Gastrocnemius medialis (tissue), 4 donors: ENCODE results near the gene BOLA1.

Source experiments
- POLR2A ChIP-seq, 2 donors: fragments of 450-650 bp; IDR thresholded peaks; one replicate each; pipeline ENCODE4 v1.6.1; 2017; ENCODE audit warnings: antibody characterized with exemption in 2 of 2, mild to moderate bottlenecking in 2 of 2, moderate library complexity in 2 of 2
- TF ChIP-seq, protein P1 (sequence below), 5 experiments: fragments of 450-650 bp in 3 of 5; fragments of 200-600 bp in 2 of 5; sonication (generic) in 2 of 5; IDR thresholded peaks in 4 of 5; conservative IDR thresholded peaks in 1 of 5; 1 replicate in 4 of 5; 2 replicates in 1 of 5; pipeline ENCODE4 v1.5.1; 2016 to 2019; ENCODE audit warnings: antibody characterized with exemption in 5 of 5, mild to moderate bottlenecking in 3 of 5, moderate library complexity in 3 of 5

DNA sequence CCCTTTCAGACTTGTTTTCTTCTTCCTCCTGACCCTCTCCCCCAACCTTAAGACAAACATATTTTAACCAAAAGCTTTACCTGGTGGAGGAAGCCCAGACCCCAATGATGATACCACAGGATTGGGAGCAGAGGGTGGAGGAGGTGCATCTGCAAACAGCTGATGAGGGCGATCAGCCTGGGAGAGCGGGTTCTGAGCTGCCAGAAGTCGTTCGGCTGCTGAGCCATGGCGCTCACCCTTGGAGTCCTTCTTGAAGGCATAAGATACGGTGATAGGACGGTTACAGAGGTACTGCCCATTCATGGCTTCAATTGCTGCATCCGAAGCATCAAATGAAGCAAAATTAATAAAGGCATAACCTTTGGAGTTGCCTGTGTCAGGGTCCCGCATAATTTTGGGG lies 26.9 kb downstream of the BOLA1 start:
- TF ChIP-seq, protein P1, sequence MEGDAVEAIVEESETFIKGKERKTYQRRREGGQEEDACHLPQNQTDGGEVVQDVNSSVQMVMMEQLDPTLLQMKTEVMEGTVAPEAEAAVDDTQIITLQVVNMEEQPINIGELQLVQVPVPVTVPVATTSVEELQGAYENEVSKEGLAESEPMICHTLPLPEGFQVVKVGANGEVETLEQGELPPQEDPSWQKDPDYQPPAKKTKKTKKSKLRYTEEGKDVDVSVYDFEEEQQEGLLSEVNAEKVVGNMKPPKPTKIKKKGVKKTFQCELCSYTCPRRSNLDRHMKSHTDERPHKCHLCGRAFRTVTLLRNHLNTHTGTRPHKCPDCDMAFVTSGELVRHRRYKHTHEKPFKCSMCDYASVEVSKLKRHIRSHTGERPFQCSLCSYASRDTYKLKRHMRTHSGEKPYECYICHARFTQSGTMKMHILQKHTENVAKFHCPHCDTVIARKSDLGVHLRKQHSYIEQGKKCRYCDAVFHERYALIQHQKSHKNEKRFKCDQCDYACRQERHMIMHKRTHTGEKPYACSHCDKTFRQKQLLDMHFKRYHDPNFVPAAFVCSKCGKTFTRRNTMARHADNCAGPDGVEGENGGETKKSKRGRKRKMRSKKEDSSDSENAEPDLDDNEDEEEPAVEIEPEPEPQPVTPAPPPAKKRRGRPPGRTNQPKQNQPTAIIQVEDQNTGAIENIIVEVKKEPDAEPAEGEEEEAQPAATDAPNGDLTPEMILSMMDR (IDR thresholded peaks at IDR 0.05 in 4 of 5, conservative IDR thresholded peaks at IDR 0.05 in 1 of 5) = no peak
- TF ChIP-seq POLR2A (IDR thresholded peaks at IDR 0.05) = no peak
